HG02623 (cell line): Measurements from ENCODE around the gene EPS15.
"Not testable (repeated sequence)": the region's sequence is repeated elsewhere in the genome, so short reads cannot be mapped to it uniquely, and the experiment has no call there.

ENCODE experiments used
- ATAC-seq: cut with Tn5 transposase; IDR thresholded peaks from one replicate; pipeline ENCODE4 v1.9.1; 2021; ENCODE audit warnings: moderate library complexity; ENCODE audit not compliant: unreplicated experiment

Gene EPS15

GRCh38 chr1:51474832-51475620 lies 44.0 kb downstream of the EPS15 start:
- ATAC-seq = not testable (repeated sequence)

DNA sequence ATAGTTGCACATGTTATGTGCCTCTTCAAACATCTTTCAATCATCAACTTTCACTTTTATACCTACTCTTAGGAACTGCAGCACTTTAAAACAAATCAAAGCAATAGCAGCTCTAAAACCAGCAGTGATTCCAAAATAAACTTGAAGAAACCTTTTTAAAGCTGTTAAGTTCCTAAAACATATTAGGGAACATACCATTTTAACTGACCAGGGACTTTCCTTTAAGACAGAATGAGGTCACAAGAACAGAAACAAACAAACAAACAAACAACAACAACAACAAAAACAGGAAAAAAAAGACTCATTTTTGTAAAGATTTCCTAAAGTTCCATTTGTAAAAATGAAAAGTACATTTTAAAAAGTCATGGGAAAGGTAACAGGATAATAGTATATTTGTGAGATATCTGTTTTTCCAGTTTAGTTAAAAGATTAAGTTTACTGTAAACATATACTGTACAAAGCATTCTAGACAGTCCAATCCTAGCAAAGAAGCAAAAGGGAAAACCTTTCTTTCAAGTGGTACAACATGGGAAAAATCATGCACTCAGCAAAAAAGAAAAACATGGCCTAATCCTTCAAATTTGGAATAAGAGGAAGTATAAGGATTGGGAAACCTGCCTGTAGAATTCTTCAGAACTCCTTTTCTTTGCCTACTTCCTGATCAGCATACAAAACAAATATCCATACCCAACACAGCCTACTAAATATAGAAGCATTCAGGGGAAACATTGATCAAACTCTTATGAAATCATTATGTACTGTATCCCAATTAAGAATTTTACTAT lies 45.5 kb downstream of the EPS15 start:
- ATAC-seq = no peak

- ATAC-seq = no peak
Observed at GRCh38 chr1:51472359-51472758, 46.7 kb downstream of the EPS15 start.

DNA sequence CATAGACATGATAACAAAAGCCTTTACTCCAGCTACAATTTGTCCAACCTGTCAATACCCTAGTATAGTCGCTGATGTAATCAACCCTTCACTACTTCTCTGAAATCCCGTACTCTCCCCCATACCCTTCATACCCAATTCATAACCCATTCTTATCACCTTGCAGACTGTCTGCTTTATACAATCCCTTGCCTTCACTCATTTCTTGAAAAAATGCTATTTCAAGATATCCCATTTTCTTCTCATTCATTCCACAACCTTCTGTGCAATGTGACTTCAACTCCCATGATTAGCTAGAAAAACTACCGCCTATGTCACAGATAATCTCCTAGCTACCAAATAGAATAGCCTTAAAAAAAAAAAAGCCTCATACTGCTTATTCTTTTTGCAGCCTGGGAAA lies 49.5 kb downstream of the EPS15 start:
- ATAC-seq = no peak

DNA sequence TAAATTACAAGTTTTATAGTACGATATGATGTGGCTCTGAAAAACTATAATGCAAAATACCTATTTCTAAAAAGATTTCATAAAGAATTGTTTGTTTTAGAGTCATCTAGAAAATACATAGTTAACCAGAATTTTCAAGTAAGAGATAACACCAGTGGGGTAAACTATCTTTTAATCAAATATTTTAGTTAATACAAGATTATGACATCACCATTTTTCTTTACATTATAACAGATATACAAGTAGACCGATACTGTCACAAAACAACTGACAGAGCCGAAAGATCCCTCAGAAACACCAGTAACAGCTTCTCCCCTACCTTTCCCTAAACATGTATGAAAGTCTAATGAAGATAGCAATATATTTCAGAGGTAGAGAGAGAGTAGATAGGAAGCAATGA lies 54.2 kb downstream of the EPS15 start:
- no peak for ATAC-seq

- no peak for ATAC-seq
Observed at GRCh38 chr1:51463561-51463960, 55.5 kb downstream of the EPS15 start.

DNA sequence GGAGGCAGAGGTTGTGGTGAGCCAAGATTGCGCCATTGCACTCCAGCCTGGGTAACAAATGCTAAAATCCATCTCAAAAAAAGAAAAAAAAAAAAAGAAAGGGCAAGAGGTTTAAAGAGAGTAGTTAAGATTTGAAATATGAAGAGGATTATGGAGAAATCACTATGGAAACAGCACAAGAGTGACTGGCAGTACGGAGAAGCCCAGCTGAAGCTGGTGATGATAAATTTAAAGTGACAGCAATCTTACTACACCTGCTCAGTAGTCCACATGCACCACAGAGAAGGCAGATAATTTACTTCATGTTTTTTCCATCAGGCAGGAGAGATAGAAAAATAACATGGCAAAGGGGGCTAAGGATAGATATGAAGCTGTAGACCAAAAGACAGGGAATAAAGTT lies 56.8 kb downstream of the EPS15 start:
- ATAC-seq = not testable (repeated sequence)

- ATAC-seq = no peak
Observed at GRCh38 chr1:51454554-51454953, 64.5 kb downstream of the EPS15 start.

GRCh38 chr1:51453010-51453409 lies 66.1 kb downstream of the EPS15 start:
- no peak for ATAC-seq

DNA sequence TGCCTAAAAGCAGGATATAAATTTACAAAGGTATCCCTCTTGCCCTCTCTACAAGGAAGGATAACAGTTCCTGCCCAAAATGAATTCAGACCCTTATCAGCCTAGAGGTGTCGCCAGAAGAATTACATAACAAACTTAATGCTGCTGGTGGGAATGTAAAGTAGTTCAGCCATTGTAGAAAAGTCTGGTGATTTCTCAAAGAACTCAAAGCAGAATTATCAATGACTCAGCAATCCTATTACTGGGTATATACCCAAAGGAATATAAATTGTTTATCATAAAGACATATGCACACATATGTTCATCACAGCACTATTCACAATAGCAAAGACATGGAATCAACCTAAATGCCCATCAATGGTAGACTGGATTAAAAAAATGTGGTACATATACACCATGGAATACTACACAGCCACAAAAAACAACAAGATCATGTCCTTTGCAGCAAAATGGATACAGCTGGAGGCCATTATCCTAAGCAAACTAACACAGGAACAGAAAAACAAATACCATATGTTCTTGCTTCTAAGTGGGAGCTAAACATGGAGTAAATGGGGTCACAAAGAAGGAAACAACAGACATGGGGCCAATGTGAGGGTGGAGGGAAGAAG lies 70.1 kb downstream of the EPS15 start:
- not testable (repeated sequence) for ATAC-seq

DNA sequence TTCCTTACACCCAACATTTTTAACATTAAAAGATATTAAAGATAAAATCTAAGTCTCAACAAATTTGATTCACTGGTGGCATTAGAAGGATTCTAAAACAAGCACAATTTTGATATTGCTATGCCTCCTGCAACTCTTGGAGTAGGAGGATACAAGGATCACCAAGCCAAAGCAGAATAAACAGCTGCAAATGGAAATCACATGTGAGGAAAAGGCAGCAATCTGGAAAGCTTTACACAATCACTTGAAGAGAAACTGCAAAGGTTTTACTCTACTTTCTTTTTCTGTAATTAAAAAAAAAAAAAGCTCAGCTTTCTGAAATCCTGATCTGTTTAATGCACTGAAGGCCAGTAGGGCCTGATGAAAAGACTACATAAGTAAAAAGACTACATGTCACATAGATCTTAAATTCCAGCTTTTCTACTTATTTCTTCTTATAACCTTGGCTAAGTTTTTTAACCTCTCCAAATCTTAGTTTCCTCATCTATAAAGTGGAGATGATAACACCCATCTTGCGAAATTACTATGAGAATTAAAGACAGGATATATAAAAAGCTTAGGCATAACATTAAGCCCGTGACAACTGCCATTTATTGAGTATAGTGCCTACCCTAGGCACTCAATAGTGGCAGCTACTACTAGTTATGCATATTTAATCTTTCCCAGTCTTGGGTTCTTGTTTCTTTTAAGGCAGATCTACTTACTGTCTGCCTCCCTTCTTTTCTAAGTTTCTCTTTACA lies 73.5 kb downstream of the EPS15 start:
- no peak for ATAC-seq

- no peak for ATAC-seq
Observed at GRCh38 chr1:51444534-51445192, 74.4 kb downstream of the EPS15 start.

- ATAC-seq = no peak
Observed at GRCh38 chr1:51444096-51444495, 75.0 kb downstream of the EPS15 start.

- no peak for ATAC-seq
Observed at GRCh38 chr1:51443555-51443954, 75.5 kb downstream of the EPS15 start.

GRCh38 chr1:51442616-51443015 lies 76.5 kb downstream of the EPS15 start:
- no peak for ATAC-seq

DNA sequence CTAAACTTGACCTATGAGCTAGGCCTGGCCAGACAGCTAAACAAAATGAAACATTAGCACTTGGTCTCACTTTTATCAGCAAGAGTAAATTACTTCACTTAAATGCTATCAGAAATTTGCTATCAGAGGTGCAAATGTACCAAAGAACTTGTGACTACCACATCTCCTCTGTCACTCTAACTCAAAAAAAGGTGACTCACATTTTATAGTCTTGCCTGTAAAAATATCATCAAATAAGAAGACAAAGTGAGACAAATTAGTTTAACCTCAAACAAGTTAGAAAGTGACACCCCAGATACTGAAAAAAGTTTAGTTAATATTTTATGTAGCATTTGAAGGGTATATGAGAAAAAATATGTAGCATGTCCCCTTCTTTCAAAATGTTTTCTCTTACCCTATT lies 76.9 kb downstream of the EPS15 start:
- no peak for ATAC-seq

DNA sequence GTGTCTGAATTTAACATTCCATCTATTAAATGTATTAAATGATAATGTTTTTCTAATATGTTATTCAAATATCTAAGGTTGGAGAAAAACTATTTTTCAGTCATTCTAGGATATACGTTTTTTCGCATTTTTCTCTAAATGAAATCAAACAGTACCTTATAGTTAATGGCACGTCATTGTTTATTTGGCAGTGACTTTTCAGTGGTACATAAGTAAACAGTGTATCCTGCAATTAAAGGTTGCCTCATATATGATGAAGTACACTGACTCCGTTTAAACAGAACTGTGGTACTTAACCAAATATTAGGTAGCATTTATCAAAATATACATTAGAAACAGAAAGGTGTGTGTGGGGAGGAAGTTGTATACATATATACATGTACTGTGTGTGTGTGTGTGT lies 79.2 kb downstream of the EPS15 start:
- ATAC-seq = no peak

- no peak for ATAC-seq
Observed at GRCh38 chr1:51439053-51439452, 80.0 kb downstream of the EPS15 start.

GRCh38 chr1:51437391-51437790 lies 81.7 kb downstream of the EPS15 start:
- ATAC-seq = not testable (repeated sequence)

GRCh38 chr1:51435878-51436277 lies 83.2 kb downstream of the EPS15 start:
- ATAC-seq = no peak
